ENCODE data around the gene SNX9.

SNX9 gene

GRCh38 chr6:157962601-157963302 lies 139.7 kb downstream of the SNX9 start (continued):
- TF ChIP-seq, protein P1, sequence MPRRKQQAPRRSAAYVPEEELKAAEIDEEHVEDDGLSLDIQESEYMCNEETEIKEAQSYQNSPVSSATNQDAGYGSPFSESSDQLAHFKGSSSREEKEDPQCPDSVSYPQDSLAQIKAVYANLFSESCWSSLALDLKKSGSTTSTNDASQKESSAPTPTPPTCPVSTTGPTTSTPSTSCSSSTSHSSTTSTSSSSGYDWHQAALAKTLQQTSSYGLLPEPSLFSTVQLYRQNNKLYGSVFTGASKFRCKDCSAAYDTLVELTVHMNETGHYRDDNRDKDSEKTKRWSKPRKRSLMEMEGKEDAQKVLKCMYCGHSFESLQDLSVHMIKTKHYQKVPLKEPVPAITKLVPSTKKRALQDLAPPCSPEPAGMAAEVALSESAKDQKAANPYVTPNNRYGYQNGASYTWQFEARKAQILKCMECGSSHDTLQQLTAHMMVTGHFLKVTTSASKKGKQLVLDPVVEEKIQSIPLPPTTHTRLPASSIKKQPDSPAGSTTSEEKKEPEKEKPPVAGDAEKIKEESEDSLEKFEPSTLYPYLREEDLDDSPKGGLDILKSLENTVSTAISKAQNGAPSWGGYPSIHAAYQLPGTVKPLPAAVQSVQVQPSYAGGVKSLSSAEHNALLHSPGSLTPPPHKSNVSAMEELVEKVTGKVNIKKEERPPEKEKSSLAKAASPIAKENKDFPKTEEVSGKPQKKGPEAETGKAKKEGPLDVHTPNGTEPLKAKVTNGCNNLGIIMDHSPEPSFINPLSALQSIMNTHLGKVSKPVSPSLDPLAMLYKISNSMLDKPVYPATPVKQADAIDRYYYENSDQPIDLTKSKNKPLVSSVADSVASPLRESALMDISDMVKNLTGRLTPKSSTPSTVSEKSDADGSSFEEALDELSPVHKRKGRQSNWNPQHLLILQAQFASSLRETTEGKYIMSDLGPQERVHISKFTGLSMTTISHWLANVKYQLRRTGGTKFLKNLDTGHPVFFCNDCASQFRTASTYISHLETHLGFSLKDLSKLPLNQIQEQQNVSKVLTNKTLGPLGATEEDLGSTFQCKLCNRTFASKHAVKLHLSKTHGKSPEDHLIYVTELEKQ (tag by site-specific recombination; IDR thresholded peaks at IDR 0.05; ENCODE audit: borderline replicate concordance): no peak
- TF ChIP-seq KLF10 (tag by site-specific recombination; IDR thresholded peaks at IDR 0.05): no peak
- no peak for TF ChIP-seq ZNF658 (tag by site-specific recombination; IDR thresholded peaks at IDR 0.05)
- no peak for TF ChIP-seq SALL2 (tag by site-specific recombination; IDR thresholded peaks at IDR 0.05; ENCODE audit: borderline replicate concordance)
- TF ChIP-seq, protein P2, sequence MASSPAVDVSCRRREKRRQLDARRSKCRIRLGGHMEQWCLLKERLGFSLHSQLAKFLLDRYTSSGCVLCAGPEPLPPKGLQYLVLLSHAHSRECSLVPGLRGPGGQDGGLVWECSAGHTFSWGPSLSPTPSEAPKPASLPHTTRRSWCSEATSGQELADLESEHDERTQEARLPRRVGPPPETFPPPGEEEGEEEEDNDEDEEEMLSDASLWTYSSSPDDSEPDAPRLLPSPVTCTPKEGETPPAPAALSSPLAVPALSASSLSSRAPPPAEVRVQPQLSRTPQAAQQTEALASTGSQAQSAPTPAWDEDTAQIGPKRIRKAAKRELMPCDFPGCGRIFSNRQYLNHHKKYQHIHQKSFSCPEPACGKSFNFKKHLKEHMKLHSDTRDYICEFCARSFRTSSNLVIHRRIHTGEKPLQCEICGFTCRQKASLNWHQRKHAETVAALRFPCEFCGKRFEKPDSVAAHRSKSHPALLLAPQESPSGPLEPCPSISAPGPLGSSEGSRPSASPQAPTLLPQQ (tag by site-specific recombination; IDR thresholded peaks at IDR 0.05): no peak
- no peak for TF ChIP-seq ZNF19 (tag by site-specific recombination; IDR thresholded peaks at IDR 0.05; ENCODE audit: low read depth)
- TF ChIP-seq GLI4 (tag by site-specific recombination; IDR thresholded peaks at IDR 0.05): no peak
- TF ChIP-seq ZNF529 (tag by site-specific recombination; IDR thresholded peaks at IDR 0.05; ENCODE audit: insufficient replicate concordance): no peak
- no peak for TF ChIP-seq ZNF639 (tag by site-specific recombination; IDR thresholded peaks at IDR 0.05)
- TF ChIP-seq ZNF768 (tag by site-specific recombination; IDR thresholded peaks at IDR 0.05): no peak
- TF ChIP-seq ZBTB44 (tag by site-specific recombination; IDR thresholded peaks at IDR 0.05): no peak
- no peak for TF ChIP-seq ZNF837 (tag by site-specific recombination; IDR thresholded peaks at IDR 0.05)

DNA sequence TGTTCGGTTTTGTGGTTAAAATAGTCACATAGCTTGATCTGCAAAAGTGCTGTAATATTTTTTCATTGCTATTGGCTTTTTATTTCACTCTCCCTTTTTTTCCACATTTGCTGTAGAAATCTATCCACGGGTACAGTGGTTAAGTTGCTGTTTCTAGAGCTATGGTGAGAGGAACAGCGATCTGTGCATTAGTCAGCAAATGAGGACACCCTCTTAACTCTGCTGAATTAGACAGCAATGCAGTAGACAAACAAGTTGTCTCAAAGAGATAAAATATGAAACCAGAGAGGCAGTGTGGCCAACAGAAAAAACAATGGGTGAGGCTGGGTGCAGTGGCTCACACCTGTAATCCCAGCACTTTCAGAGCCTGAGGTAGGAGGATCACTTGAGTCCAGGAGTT lies 141.1 kb downstream of the SNX9 start:
- ChIA-PET POLR2A (interaction anchor here (0.7 kb wide), 1 partner anchor 66 kb away, joined by 3 read pairs; no protein-coding TSS in a partner anchor), CTCF (interaction anchor here (0.5 to 0.7 kb wide), 3 partner anchors 99 to 366 kb away, joined by 3 read pairs; no protein-coding TSS in a partner anchor)
- Histone ChIP-seq H3K4me3 (ENCODE audit: low read depth, low read length) (no peak overlapping the region), H3K27ac (ENCODE audit: extremely low read depth, low read depth, low read length) (no peak overlapping the region), H3K36me3 (ENCODE audit: control insufficient read depth in 2 of 2, insufficient read depth in 1 of 2, low read length in 2 of 2) (no peaks in the 10 kb centered on the region), H3K4me1 (ENCODE audit: control insufficient read depth, insufficient read depth, low read length) (no peaks in the 10 kb centered on the region), H3K9me3 (ENCODE audit: control insufficient read depth, insufficient read depth, low read depth, low read length) (no peaks in the 10 kb centered on the region)
- TF ChIP-seq ZNF37A (tag by site-specific recombination; IDR thresholded peaks at IDR 0.05): no peak
- TF ChIP-seq, protein P3, sequence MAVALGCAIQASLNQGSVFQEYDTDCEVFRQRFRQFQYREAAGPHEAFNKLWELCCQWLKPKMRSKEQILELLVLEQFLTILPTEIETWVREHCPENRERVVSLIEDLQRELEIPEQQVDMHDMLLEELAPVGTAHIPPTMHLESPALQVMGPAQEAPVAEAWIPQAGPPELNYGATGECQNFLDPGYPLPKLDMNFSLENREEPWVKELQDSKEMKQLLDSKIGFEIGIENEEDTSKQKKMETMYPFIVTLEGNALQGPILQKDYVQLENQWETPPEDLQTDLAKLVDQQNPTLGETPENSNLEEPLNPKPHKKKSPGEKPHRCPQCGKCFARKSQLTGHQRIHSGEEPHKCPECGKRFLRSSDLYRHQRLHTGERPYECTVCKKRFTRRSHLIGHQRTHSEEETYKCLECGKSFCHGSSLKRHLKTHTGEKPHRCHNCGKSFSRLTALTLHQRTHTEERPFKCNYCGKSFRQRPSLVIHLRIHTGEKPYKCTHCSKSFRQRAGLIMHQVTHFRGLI (tag by site-specific recombination; IDR thresholded peaks at IDR 0.05): no peak
- no peak for TF ChIP-seq ZNF391 (tag by site-specific recombination; IDR thresholded peaks at IDR 0.05; ENCODE audit: borderline replicate concordance, low read depth)
- no peak for TF ChIP-seq ZNF558 (tag by site-specific recombination; IDR thresholded peaks at IDR 0.05)
- no peak for TF ChIP-seq ZNF2 (tag by site-specific recombination; IDR thresholded peaks at IDR 0.05)
- no peak for TF ChIP-seq ZNF214 (tag by site-specific recombination; IDR thresholded peaks at IDR 0.05; ENCODE audit: borderline replicate concordance)
- TF ChIP-seq SP3 (tag by site-specific recombination; IDR thresholded peaks at IDR 0.05): no peak
- no peak for TF ChIP-seq ZNF501 (tag by site-specific recombination; IDR thresholded peaks at IDR 0.05)
- TF ChIP-seq ZNF366 (tag by site-specific recombination; conservative IDR thresholded peaks at IDR 0.05): no peak
- TF ChIP-seq ZNF837 (tag by site-specific recombination; IDR thresholded peaks at IDR 0.05): no peak
- TF ChIP-seq MZF1 (tag by site-specific recombination; IDR thresholded peaks at IDR 0.05; ENCODE audit: borderline replicate concordance): no peak
- no peak for TF ChIP-seq ZNF785 (tag by site-specific recombination; IDR thresholded peaks at IDR 0.05)
- TF ChIP-seq, protein P4, sequence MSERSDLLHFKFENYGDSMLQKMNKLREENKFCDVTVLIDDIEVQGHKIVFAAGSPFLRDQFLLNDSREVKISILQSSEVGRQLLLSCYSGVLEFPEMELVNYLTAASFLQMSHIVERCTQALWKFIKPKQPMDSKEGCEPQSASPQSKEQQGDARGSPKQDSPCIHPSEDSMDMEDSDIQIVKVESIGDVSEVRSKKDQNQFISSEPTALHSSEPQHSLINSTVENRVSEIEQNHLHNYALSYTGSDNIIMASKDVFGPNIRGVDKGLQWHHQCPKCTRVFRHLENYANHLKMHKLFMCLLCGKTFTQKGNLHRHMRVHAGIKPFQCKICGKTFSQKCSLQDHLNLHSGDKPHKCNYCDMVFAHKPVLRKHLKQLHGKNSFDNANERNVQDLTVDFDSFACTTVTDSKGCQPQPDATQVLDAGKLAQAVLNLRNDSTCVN (tag by site-specific recombination; optimal IDR thresholded peaks at IDR 0.05): no peak

Measured in HEK293 (cell line).